Glutamatergic neuron (in vitro differentiated cells): ENCODE results near the gene SLC1A4. TPM values are rescaled to one million over a fixed set of nuclear protein-coding genes. Genes with fewer than 3 reads are reported as not detected.

Experiments used
- DNase-seq: peaks from one replicate; pipeline ENCODE4 v3.0.0; 2022
- H3K27ac Mint-ChIP-seq: one replicate; pipeline ENCODE4 v1.8.0; 2020; ENCODE audit warnings: mild to moderate bottlenecking, mixed read lengths, inconsistent platforms; ENCODE audit not compliant: unreplicated experiment
- H3K27me3 Mint-ChIP-seq: one replicate; pipeline ENCODE4 v1.8.0; 2020; ENCODE audit warnings: mild to moderate bottlenecking, moderate library complexity, mixed read lengths, inconsistent platforms; ENCODE audit not compliant: unreplicated experiment
- H3K36me3 Mint-ChIP-seq: one replicate; pipeline ENCODE4 v1.8.0; 2020; ENCODE audit warnings: mild to moderate bottlenecking, mixed read lengths, inconsistent platforms; ENCODE audit not compliant: unreplicated experiment
- H3K4me1 Mint-ChIP-seq: one replicate; pipeline ENCODE4 v1.8.0; 2020; ENCODE audit warnings: mild to moderate bottlenecking, low read depth, mixed read lengths, inconsistent platforms; ENCODE audit not compliant: unreplicated experiment
- H3K4me3 Mint-ChIP-seq: one replicate; pipeline ENCODE4 v1.8.0; 2020; ENCODE audit warnings: mild to moderate bottlenecking, mixed read lengths, inconsistent platforms; ENCODE audit not compliant: unreplicated experiment
- H3K9me3 Mint-ChIP-seq: one replicate; pipeline ENCODE4 v1.8.0; 2020; ENCODE audit warnings: mild to moderate bottlenecking, moderate library complexity, mixed read lengths, inconsistent platforms; ENCODE audit not compliant: unreplicated experiment
- total RNA-seq: library from RNA; stranded (reverse); fragmentation: NEBNext Ultra II Directional; extraction: Animal tissue kit (Norgen Biotek cat#: 25700); gene quantifications from one replicate; pipeline ENCODE4 v1.2.1, GENCODE V29; 2021; ENCODE audit not compliant: unreplicated experiment
- TF ChIP-seq, protein P1 (sequence below): fragments of 200-600 bp; sonication (generic); IDR thresholded peaks from one replicate; pipeline ENCODE4 v1.5.0; 2021; ENCODE audit not compliant: partially characterized antibody, unreplicated experiment

SLC1A4 gene
- total RNA-seq, 1 donor from 2014 or later = 27.9 TPM

GRCh38 chr2:64943387-64944150 is 45.6 kb upstream of the SLC1A4 start:
- Mint-ChIP-seq H3K4me1 (no peaks in the 10 kb centered on the region), H3K36me3 (no peaks in the 10 kb centered on the region), H3K27me3 (peaks cover 2% of the 10 kb centered on the region), H3K27ac (no peak overlapping the region), H3K9me3 (no peaks in the 10 kb centered on the region), H3K4me3 (no peak overlapping the region)
- TF ChIP-seq, protein P1, sequence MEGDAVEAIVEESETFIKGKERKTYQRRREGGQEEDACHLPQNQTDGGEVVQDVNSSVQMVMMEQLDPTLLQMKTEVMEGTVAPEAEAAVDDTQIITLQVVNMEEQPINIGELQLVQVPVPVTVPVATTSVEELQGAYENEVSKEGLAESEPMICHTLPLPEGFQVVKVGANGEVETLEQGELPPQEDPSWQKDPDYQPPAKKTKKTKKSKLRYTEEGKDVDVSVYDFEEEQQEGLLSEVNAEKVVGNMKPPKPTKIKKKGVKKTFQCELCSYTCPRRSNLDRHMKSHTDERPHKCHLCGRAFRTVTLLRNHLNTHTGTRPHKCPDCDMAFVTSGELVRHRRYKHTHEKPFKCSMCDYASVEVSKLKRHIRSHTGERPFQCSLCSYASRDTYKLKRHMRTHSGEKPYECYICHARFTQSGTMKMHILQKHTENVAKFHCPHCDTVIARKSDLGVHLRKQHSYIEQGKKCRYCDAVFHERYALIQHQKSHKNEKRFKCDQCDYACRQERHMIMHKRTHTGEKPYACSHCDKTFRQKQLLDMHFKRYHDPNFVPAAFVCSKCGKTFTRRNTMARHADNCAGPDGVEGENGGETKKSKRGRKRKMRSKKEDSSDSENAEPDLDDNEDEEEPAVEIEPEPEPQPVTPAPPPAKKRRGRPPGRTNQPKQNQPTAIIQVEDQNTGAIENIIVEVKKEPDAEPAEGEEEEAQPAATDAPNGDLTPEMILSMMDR = no peak
- DNase-seq = no peak

DNA sequence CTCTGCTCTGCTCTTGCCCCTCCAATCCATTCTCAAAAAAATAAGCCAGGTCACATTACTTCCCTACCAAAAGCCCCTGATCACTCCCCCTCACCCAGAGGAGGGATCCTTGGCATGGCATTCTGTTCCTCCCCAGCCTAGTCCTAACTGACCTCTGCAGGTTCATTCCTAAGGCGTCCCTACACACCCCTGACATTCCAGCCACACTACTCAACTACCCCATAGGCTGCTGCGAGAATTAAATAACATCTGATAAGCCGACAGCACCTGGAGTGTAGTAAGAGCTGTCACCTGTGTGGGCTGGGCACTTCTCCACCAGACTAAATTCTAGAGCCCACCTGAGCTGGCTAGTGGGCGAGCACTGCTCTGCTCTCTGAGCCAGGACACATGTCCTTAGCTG is 44.7 kb upstream of the SLC1A4 start:
- H3K4me3 Mint-ChIP-seq = no peak overlapping the region
- DNase-seq = no peak
- TF ChIP-seq, protein P1 = no peak
- H3K27ac Mint-ChIP-seq = no peak overlapping the region
- H3K36me3 Mint-ChIP-seq = no peaks in the 10 kb centered on the region
- no peaks in the 10 kb centered on the region for H3K4me1 Mint-ChIP-seq
- H3K27me3 Mint-ChIP-seq = peaks cover 2% of the 10 kb centered on the region
- H3K9me3 Mint-ChIP-seq = no peaks in the 10 kb centered on the region

- no peak for DNase-seq
- peaks cover under 1% of the 10 kb centered on the region for H3K9me3 Mint-ChIP-seq
- TF ChIP-seq, protein P1 = no peak
- H3K27me3 Mint-ChIP-seq = peaks cover 2% of the 10 kb centered on the region
- no peak overlapping the region for H3K4me3 Mint-ChIP-seq
- H3K36me3 Mint-ChIP-seq = no peaks in the 10 kb centered on the region
- H3K4me1 Mint-ChIP-seq = no peaks in the 10 kb centered on the region
- no peak overlapping the region for H3K27ac Mint-ChIP-seq
These were observed 43.0 kb upstream of the SLC1A4 start for GRCh38 chr2:64945973-64946768.

- H3K9me3 Mint-ChIP-seq = peaks cover 3% of the 10 kb centered on the region
- H3K27ac Mint-ChIP-seq = no peak overlapping the region
- H3K27me3 Mint-ChIP-seq = peaks cover 2% of the 10 kb centered on the region
- no peaks in the 10 kb centered on the region for H3K4me1 Mint-ChIP-seq
- DNase-seq = no peak
- TF ChIP-seq, protein P1 = no peak
- H3K36me3 Mint-ChIP-seq = no peaks in the 10 kb centered on the region
- H3K4me3 Mint-ChIP-seq = no peak overlapping the region
These were observed 42.4 kb upstream of the SLC1A4 start for GRCh38 chr2:64946769-64947247.
